Measurements from ENCODE around the gene ZIC4. TPM values are rescaled to one million over a fixed set of nuclear protein-coding genes. Genes with fewer than 3 reads are reported as not detected.

ZIC4 gene
- total and polyA plus RNA-seq, 10 of the 15 experiments (the other 5 are each of a cell fraction or from before 2014, with no cell fraction given) = not detected

- no peak overlapping the region for H3K4me2 ChIP-seq (ENCODE audit: control insufficient read depth, insufficient read depth)
- ChIA-PET SMC1A (ENCODE audit: uncharacterized antibody, unreplicated experiment) (no interaction called here), CTCF (no interaction called here), POLR2A (no interaction called here), RAD21 (ENCODE audit: unreplicated experiment) (no interaction called here)
- peaks cover 2 to 11% of the 10 kb centered on the region in 2 experiments for H3K27me3 ChIP-seq (replicated peaks in 1 of 2; ENCODE audit: control insufficient read depth in 2 of 2, insufficient read depth in 2 of 2, low read length in 1 of 2)
- H3K9ac ChIP-seq (ENCODE audit: control insufficient read depth, insufficient read depth, low read length) = no peak overlapping the region
- H4K20me1 ChIP-seq (ENCODE audit: control insufficient read depth, insufficient read depth) = no peaks in the 10 kb centered on the region
- 64% methylated on average over 63 of the region's 65 CpGs for WGBS (ENCODE audit: insufficient coverage, insufficient replicate concordance, low lambda C conversion rate, missing lambda C conversion rate)
- no peak overlapping the region for H3K27ac ChIP-seq (ENCODE audit: control insufficient read depth, insufficient read depth)
- in situ Hi-C loops (cut with MboI) = no loop called here
- no peaks in the 10 kb centered on the region for H3K36me3 ChIP-seq (ENCODE audit: control insufficient read depth in 2 of 2, insufficient read depth in 2 of 2, low read length in 1 of 2)
- ATAC-seq (no peak), FAIRE-seq (no peak), DNase-seq (ENCODE audit: low read depth, low spot score) (no peak)
- H2AFZ ChIP-seq (ENCODE audit: control insufficient read depth, low read depth, low read length) = no peak overlapping the region
- TF ChIP-seq ZNF274 (IDR thresholded peaks at IDR 0.05; ENCODE audit: insufficient read depth, insufficient read length) (no peak), SMARCA5 (IDR thresholded peaks at IDR 0.05) (no peak), EP300 (IDR thresholded peaks at IDR 0.05; ENCODE audit: borderline replicate concordance in 1 of 2, control insufficient read depth in 1 of 2, low read depth in 2 of 2, low read length in 2 of 2) (no peak), BRCA1 (IDR thresholded peaks at IDR 0.05; ENCODE audit: low read depth, low read length) (no peak), TCF7 (IDR thresholded peaks at IDR 0.05; ENCODE audit: borderline replicate concordance) (no peak), JUND (IDR thresholded peaks at IDR 0.05; ENCODE audit: low read depth, low read length) (no peak), PRDM15 (CRISPR knock-in tag; IDR thresholded peaks at IDR 0.05) (no peak), CHD2 (IDR thresholded peaks at IDR 0.05; ENCODE audit: borderline replicate concordance, low read depth, low read length) (no peak), CBFB (IDR thresholded peaks at IDR 0.05; ENCODE audit: low read depth) (no peak), BHLHE40 (IDR thresholded peaks at IDR 0.05; ENCODE audit: borderline replicate concordance in 1 of 2, low read depth in 2 of 2, low read length in 1 of 2) (no peak), NR2F1 (conservative IDR thresholded peaks at IDR 0.05) (no peak), DPF2 (IDR thresholded peaks at IDR 0.05) (no peak), PAX8 (IDR thresholded peaks at IDR 0.05) (no peak), HDGF (IDR thresholded peaks at IDR 0.05) (no peak), GABPA (IDR thresholded peaks at IDR 0.05; ENCODE audit: low read depth) (no peak), NR2C2 (IDR thresholded peaks at IDR 0.05; ENCODE audit: borderline replicate concordance, control insufficient read depth, insufficient read length, low read depth) (no peak), POLR2A (IDR thresholded peaks at IDR 0.05; ENCODE audit: low read depth, low read length) (no peak), USF2 (IDR thresholded peaks at IDR 0.05; ENCODE audit: borderline replicate concordance, low read depth, low read length) (no peak)
- BruUV-seq (replicated peaks) = no TSS peak
- no peak overlapping the region for H3K4me3 ChIP-seq
- intact Hi-C loops (cut with micrococcal nuclease; ENCODE audit: unreplicated experiment) = no loop called here
- H3K9me3 ChIP-seq (replicated peaks; ENCODE audit: control insufficient read depth, insufficient read depth, low read length) = peaks cover 8% of the 10 kb centered on the region; the same call in 2 of the 3 replicates
- no peaks in the 10 kb centered on the region for H3K4me1 ChIP-seq (ENCODE audit: control insufficient read depth, insufficient read depth, low read length)
- no peaks in the 10 kb centered on the region for H3K79me2 ChIP-seq (ENCODE audit: control insufficient read depth, insufficient read depth, low read length)
Observed at GRCh38 chr3:147395899-147396711, 10.2 kb downstream of the ZIC4 start.

All from GM12878 (cell line).